Thoracic aorta (tissue), 2 donors: ENCODE measurements around the gene ADAMTSL1. TPM values are rescaled to one million over a fixed set of nuclear protein-coding genes. Genes with fewer than 3 reads are reported as not detected.

ENCODE experiments used
- ATAC-seq: fragments of 150-250 bp; one replicate; pipeline ENCODE4 v1.8.0; 2017; ENCODE audit warnings: low read depth; ENCODE audit not compliant: insufficient number of reproducible peaks, low FRiP score
- DNase-seq: peaks from one replicate; pipeline ENCODE4 v3.0.0-alpha.2; 2020; ENCODE audit warnings: low spot score
- H3K27ac ChIP-seq, 2 donors: fragments of 200-600 bp; sonication (generic); 1 replicate in 1 of 2; 2 replicates in 1 of 2; pipeline ENCODE4 v1.5.1; 2016; ENCODE audit warnings: mild to moderate bottlenecking in 2 of 2, moderate library complexity in 2 of 2
- H3K27me3 ChIP-seq: fragments of 200-600 bp; sonication (generic); replicated peaks from 2 replicates; pipeline ENCODE4 v1.6.0; 2016; ENCODE audit warnings: mild to moderate bottlenecking; ENCODE audit not compliant: insufficient read depth
- H3K36me3 ChIP-seq: fragments of 200-600 bp; sonication (generic); one replicate; pipeline ENCODE4 v1.5.1; 2016
- H3K4me1 ChIP-seq, 2 donors: fragments of 200-600 bp; sonication (generic); 1 replicate in 1 of 2; 2 replicates in 1 of 2; pipeline versions ENCODE4 v1.5.1 to v1.6.0; 2016; ENCODE audit warnings: low read depth in 2 of 2, mild to moderate bottlenecking in 1 of 2; ENCODE audit not compliant: control insufficient read depth in 1 of 2
- H3K4me3 ChIP-seq: fragments of 200-600 bp; sonication (generic); 2 replicates; pipeline ENCODE4 v1.5.1; 2016; ENCODE audit warnings: mild to moderate bottlenecking
- H3K9me3 ChIP-seq: fragments of 200-600 bp; sonication (generic); 2 replicates; pipeline ENCODE4 v1.5.1; 2016
- total RNA-seq, 2 donors: library from RNA; depleted of rRNA; stranded (reverse); fragments of >200 nt; gene quantifications; one replicate each; pipeline versions ENCODE4 v1.1.0 to v1.2.3, GENCODE V29; 2016
- TF ChIP-seq, protein P1 (sequence below): fragments of 200-600 bp; sonication (generic); IDR thresholded peaks from one replicate; pipeline ENCODE4 v1.5.1; 2019; ENCODE audit warnings: antibody characterized with exemption

Gene ADAMTSL1
- total RNA-seq, 2 donors from 2014 or later, result 61.4 to 75.5 TPM

DNA sequence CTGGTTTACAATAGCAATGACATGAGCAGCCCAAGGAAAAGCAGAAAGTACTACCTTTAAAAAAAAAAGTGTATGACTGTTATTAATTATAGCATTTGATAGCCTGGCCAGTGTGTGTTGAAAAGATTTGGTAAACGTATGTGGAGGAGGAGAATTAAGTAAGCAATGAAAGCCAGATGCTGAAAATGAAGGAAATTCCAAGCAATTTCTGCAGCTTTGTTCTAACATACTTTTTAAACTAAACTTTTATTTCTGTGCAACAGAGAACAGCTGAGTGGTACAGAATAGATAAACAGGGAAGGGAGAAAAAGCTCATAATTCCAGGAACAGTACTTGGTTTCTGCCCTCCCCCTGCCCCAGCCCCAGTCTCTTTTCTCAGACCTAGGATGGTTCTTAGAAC, 252.6 kb downstream of the ADAMTSL1 start:
- Histone ChIP-seq H3K36me3 (peaks cover 6% of the 10 kb centered on the region), H3K4me1 (no peaks in the 10 kb centered on the region), H3K4me3 (no peak overlapping the region), H3K9me3 (no peaks in the 10 kb centered on the region), H3K27me3 (no peaks in the 10 kb centered on the region), H3K27ac (no peak overlapping the region)
- ATAC-seq (no peak), DNase-seq (no peak)
- TF ChIP-seq, protein P1, sequence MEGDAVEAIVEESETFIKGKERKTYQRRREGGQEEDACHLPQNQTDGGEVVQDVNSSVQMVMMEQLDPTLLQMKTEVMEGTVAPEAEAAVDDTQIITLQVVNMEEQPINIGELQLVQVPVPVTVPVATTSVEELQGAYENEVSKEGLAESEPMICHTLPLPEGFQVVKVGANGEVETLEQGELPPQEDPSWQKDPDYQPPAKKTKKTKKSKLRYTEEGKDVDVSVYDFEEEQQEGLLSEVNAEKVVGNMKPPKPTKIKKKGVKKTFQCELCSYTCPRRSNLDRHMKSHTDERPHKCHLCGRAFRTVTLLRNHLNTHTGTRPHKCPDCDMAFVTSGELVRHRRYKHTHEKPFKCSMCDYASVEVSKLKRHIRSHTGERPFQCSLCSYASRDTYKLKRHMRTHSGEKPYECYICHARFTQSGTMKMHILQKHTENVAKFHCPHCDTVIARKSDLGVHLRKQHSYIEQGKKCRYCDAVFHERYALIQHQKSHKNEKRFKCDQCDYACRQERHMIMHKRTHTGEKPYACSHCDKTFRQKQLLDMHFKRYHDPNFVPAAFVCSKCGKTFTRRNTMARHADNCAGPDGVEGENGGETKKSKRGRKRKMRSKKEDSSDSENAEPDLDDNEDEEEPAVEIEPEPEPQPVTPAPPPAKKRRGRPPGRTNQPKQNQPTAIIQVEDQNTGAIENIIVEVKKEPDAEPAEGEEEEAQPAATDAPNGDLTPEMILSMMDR, result no peak

DNA sequence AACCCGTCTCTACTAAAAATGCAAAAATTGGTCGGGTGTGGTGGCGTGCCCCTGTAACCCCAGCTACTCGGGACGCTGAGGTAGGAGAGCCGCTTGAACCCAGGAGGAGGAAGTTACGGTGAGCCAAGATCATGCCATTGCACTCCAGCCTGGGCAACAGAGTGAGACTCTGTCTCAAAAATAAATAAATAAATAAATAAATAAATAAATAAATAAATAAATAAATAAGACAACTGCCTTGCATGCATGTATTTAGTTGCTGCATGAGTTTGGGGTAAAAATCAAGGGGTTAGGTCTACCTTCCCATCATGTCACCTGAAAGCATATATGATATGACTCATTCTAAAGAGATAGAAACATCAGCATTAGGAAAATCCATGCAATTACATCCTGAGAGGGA, 254.0 kb downstream of the ADAMTSL1 start:
- no peak overlapping the region for H3K27ac ChIP-seq
- no peaks in the 10 kb centered on the region for H3K36me3 ChIP-seq
- TF ChIP-seq, protein P1, result no peak
- no peaks in the 10 kb centered on the region for H3K9me3 ChIP-seq
- H3K4me3 ChIP-seq, result no peak overlapping the region
- H3K27me3 ChIP-seq, result no peaks in the 10 kb centered on the region
- no peaks in the 10 kb centered on the region for H3K4me1 ChIP-seq
- no peak for ATAC-seq
- no peak for DNase-seq

DNA sequence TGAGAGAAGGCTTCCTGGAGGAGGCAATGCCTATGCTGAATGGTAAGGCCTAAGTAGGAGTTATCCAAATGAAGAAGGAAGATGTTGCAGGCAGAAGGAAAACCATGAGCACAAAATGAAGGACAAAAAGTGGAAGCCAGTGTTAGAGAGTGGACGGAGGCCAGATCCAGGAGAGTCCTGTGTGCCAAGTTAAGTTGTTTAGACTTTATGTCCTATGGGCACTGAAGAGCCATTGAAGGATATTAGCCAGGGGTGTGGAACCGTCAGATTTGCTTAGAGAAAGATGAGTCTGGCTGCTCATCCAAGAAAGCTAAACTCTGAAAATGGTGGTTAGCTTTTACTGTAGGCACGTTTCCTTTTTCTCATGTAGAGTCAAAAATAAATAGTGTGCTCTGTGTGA, 254.7 kb downstream of the ADAMTSL1 start:
- ATAC-seq, result no peak
- no peak overlapping the region for H3K27ac ChIP-seq

DNA sequence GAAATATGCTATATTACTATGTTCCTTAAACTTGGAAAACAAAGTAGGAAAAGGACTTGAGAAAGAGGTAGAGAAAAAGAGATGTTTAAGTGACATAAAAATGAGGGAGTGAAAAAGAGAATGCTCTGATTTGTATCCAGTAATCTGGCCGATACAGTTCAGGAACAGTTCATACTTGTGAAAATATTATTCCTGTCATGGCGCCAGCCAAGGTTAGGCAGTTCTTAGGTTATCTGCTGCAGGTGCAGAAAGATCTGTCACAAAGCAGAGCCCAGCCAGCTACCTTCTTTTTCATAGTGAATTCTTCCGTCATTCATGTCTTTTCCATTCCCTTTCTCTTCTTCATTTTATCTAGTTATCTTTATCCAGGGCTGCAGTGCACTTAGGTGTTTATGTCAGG, 256.3 kb downstream of the ADAMTSL1 start:
- H3K36me3 ChIP-seq, result no peaks in the 10 kb centered on the region
- H3K27ac ChIP-seq, result no peak overlapping the region
- H3K4me3 ChIP-seq, result no peak overlapping the region
- TF ChIP-seq, protein P1, result no peak
- ATAC-seq (no peak), DNase-seq (no peak)
- H3K27me3 ChIP-seq, result no peaks in the 10 kb centered on the region
- H3K9me3 ChIP-seq, result no peaks in the 10 kb centered on the region
- no peaks in the 10 kb centered on the region for H3K4me1 ChIP-seq

More for the DNA sequence above, 254.7 kb downstream of the ADAMTSL1 start:
- TF ChIP-seq, protein P1, result no peak
- Histone ChIP-seq H3K9me3 (no peaks in the 10 kb centered on the region), H3K27me3 (no peaks in the 10 kb centered on the region), H3K4me3 (no peak overlapping the region), H3K4me1 (no peaks in the 10 kb centered on the region), H3K36me3 (no peaks in the 10 kb centered on the region)
- DNase-seq, result no peak

DNA sequence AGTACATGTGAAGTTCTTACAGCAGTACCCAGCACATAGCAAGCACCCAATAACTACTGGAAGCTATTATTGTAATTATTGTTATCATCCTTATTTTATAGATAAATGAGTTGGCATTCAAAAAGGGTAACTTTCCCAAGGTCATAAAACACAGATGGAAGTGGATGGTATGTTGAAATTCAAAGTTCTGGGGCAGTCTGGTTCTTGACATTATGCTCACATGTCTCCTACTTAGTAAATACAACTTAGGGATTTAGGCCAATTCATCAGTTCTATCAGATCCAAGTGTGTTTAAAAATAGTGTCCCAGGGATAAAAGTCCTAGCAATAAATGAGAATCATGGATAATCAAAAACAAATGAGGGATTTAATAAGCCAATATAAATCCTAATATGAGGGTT, 265.2 kb downstream of the ADAMTSL1 start:
- ATAC-seq (no peak), DNase-seq (no peak)
- Histone ChIP-seq H3K27me3 (no peaks in the 10 kb centered on the region), H3K27ac (no peak overlapping the region), H3K9me3 (no peaks in the 10 kb centered on the region), H3K4me3 (no peak overlapping the region), H3K36me3 (no peaks in the 10 kb centered on the region), H3K4me1 (no peaks in the 10 kb centered on the region)
- TF ChIP-seq, protein P1, result no peak
